GM23338 (cell line): ENCODE results near the gene SBF2. TPM values are rescaled to one million over a fixed set of nuclear protein-coding genes. Genes with fewer than 3 reads are reported as not detected.

Experiments
- ATAC-seq: fragments of 200-7000 bp; cut with Tn5 transposase; 3 replicates; pipeline ENCODE4 v1.9.1; 2020
- DNase-seq: peaks from one replicate; pipeline ENCODE4 v3.0.0-alpha.2; 2015; ENCODE audit warnings: low spot score
- H2AFZ ChIP-seq: fragments of 200-600 bp; sonication (generic); 2 replicates; pipeline ENCODE4 v1.8.0; 2016; ENCODE audit warnings: antibody characterized with exemption, mild to moderate bottlenecking, moderate library complexity
- H3F3A ChIP-seq: fragments of 200-600 bp; sonication (generic); replicated peaks from 2 replicates; pipeline ENCODE4 v1.8.0; 2017; ENCODE audit warnings: antibody characterized with exemption, mixed run types, low read depth
- H3K27ac ChIP-seq: fragments of 200-600 bp; sonication (generic); 2 replicates; pipeline ENCODE4 v1.6.1; 2016; ENCODE audit warnings: low read depth
- H3K27me3 ChIP-seq: fragments of 200-600 bp; sonication (generic); 2 replicates; pipeline ENCODE4 v1.8.0; 2016; ENCODE audit warnings: mild to moderate bottlenecking, mixed run types, moderate library complexity; ENCODE audit not compliant: insufficient read depth
- H3K36me3 ChIP-seq: fragments of 200-600 bp; sonication (generic); 2 replicates; pipeline ENCODE4 v1.8.0; 2016; ENCODE audit warnings: mild to moderate bottlenecking; ENCODE audit not compliant: insufficient read depth
- H3K4me1 ChIP-seq: fragments of 200-600 bp; sonication (generic); 2 replicates; pipeline ENCODE4 v1.8.0; 2016; ENCODE audit warnings: mild to moderate bottlenecking, moderate library complexity; ENCODE audit not compliant: insufficient read depth
- H3K4me2 ChIP-seq: fragments of 200-600 bp; sonication (generic); 2 replicates; pipeline ENCODE4 v1.7.1; 2017; ENCODE audit warnings: mixed run types
- H3K4me3 ChIP-seq: fragments of 200-600 bp; sonication (generic); 2 replicates; pipeline ENCODE4 v1.6.1; 2016; ENCODE audit warnings: mixed run types
- H3K79me2 ChIP-seq: fragments of 200-600 bp; sonication (generic); replicated peaks from 2 replicates; pipeline ENCODE4 v1.8.0; 2017; ENCODE audit warnings: mild to moderate bottlenecking; ENCODE audit not compliant: insufficient read depth
- H3K9me2 ChIP-seq: fragments of 200-600 bp; sonication (generic); 2 replicates; pipeline ENCODE4 v1.8.0; 2017; ENCODE audit not compliant: insufficient read depth
- H4K20me1 ChIP-seq: fragments of 200-600 bp; sonication (generic); replicated peaks from 2 replicates; pipeline ENCODE4 v1.8.0; 2017; ENCODE audit warnings: mild to moderate bottlenecking; ENCODE audit not compliant: insufficient read depth
- H3K27ac Mint-ChIP-seq: 2 replicates; pipeline ENCODE4 v1.8.0; 2020; ENCODE audit warnings: inconsistent platforms, mild to moderate bottlenecking, moderate library complexity, mixed read lengths
- H3K27me3 Mint-ChIP-seq: 3 replicates; pipeline ENCODE4 v1.8.0; 2022; ENCODE audit warnings: low read depth, mild to moderate bottlenecking, moderate library complexity, mixed read lengths, inconsistent platforms; ENCODE audit not compliant: insufficient read depth, poor library complexity
- H3K36me3 Mint-ChIP-seq: 3 replicates; pipeline ENCODE4 v1.8.0; 2021; ENCODE audit warnings: low read depth, mild to moderate bottlenecking, inconsistent platforms, moderate library complexity, mixed read lengths
- H3K4me1 Mint-ChIP-seq: 3 replicates; pipeline ENCODE4 v1.8.0; 2020; ENCODE audit warnings: mild to moderate bottlenecking, inconsistent platforms, mixed read lengths
- H3K4me3 Mint-ChIP-seq: 3 replicates; pipeline ENCODE4 v1.8.0; 2021; ENCODE audit warnings: moderate library complexity, mild to moderate bottlenecking, inconsistent platforms, mixed read lengths
- H3K9me3 Mint-ChIP-seq: 3 replicates; pipeline ENCODE4 v1.8.0; 2020; ENCODE audit warnings: moderate library complexity, mild to moderate bottlenecking, inconsistent platforms, mixed read lengths
- CREB1 ChIP-seq: fragments of 250-450 bp; sonication (Bioruptor Pico); IDR thresholded peaks from 2 replicates; pipeline ENCODE4 v1.5.0; 2020; ENCODE audit warnings: low read depth, mild to moderate bottlenecking, moderate library complexity
- CTCF ChIP-seq, 2 experiments: fragments of 200-600 bp in 1 of 2; sonication (generic) in 1 of 2; conservative IDR thresholded peaks; 2 replicates each; pipeline versions ENCODE4 v1.5.1 to v1.6.1; 2016 to 2017; ENCODE audit warnings: antibody characterized with exemption in 2 of 2, low read depth in 2 of 2, mild to moderate bottlenecking in 2 of 2, moderate library complexity in 1 of 2
- ETS1 ChIP-seq: IDR thresholded peaks from 2 replicates; pipeline ENCODE4 v1.6.1; 2016; ENCODE audit warnings: antibody characterized with exemption
- EZH2 ChIP-seq: fragments of 200-600 bp; sonication (generic); IDR thresholded peaks from one replicate; pipeline ENCODE4 v1.8.0; 2017; ENCODE audit warnings: antibody characterized with exemption, mild to moderate bottlenecking, low read depth; ENCODE audit not compliant: unreplicated experiment
- EZH2phosphoT487 ChIP-seq: fragments of 200-600 bp; sonication (generic); IDR thresholded peaks from one replicate; pipeline ENCODE4 v1.8.1; 2018; ENCODE audit warnings: antibody characterized with exemption; ENCODE audit not compliant: unreplicated experiment
- JUNB ChIP-seq: IDR thresholded peaks from one replicate; pipeline ENCODE4 v1.6.1; 2016; ENCODE audit warnings: antibody characterized with exemption; ENCODE audit not compliant: unreplicated experiment
- NANOG ChIP-seq: IDR thresholded peaks from 2 replicates; pipeline ENCODE4 v1.6.1; 2016; ENCODE audit warnings: antibody characterized with exemption, borderline replicate concordance
- POLR2AphosphoS5 ChIP-seq: IDR thresholded peaks from 2 replicates; pipeline ENCODE4 v1.6.1; 2016; ENCODE audit warnings: antibody characterized with exemption, low read depth
- REST ChIP-seq: IDR thresholded peaks from one replicate; pipeline ENCODE4 v1.6.1; 2018; ENCODE audit warnings: antibody characterized with exemption; ENCODE audit not compliant: unreplicated experiment
- STAT1 ChIP-seq: IDR thresholded peaks from one replicate; pipeline ENCODE4 v1.6.1; 2016; ENCODE audit warnings: antibody characterized with exemption; ENCODE audit not compliant: unreplicated experiment
- ZNF114 ChIP-seq: fragments of 250-450 bp; sonication (Bioruptor Pico); IDR thresholded peaks from 2 replicates; pipeline ENCODE4 v1.5.0; 2020; ENCODE audit warnings: mild to moderate bottlenecking, moderate library complexity
- ZNF331 ChIP-seq: fragments of 250-450 bp; sonication (Bioruptor Pico); IDR thresholded peaks from 2 replicates; pipeline ENCODE4 v1.5.0; 2020; ENCODE audit warnings: low read depth, mild to moderate bottlenecking, moderate library complexity
- ZNF462 ChIP-seq: fragments of 250-450 bp; sonication (Bioruptor Pico); IDR thresholded peaks from 2 replicates; pipeline ENCODE4 v1.5.0; 2020; ENCODE audit warnings: mild to moderate bottlenecking, moderate library complexity
- polyA plus RNA-seq: library from polyadenylated mRNA; unstranded; fragments of >200 nt; fragmentation: Nextera tagmentation; extraction: Ambion mirVana; gene quantifications from 2 replicates; pipeline ENCODE4 v1.2.1, GENCODE V29; 2016
- total RNA-seq: library from RNA; depleted of rRNA; stranded (reverse); fragments of >200 nt; shearing (Covaris generic); gene quantifications from 2 replicates; pipeline ENCODE4 v1.2.3, GENCODE V29; 2014

SBF2 gene
- total and polyA plus RNA-seq, 2 experiments from 2014 or later, result 25.6 to 53.5 TPM

GRCh38 chr11:9825895-9826294 is 468.1 kb downstream of the SBF2 start:
- TF ChIP-seq ETS1 (no peak), EZH2 (no peak), ZNF462 (CRISPR knock-in tag) (no peak), CREB1 (CRISPR knock-in tag) (no peak), ZNF331 (CRISPR knock-in tag) (no peak), CTCF (conservative IDR thresholded peaks at IDR 0.05; ENCODE audit: low read depth in 2 of 2) (no peak), POLR2AphosphoS5 (no peak), NANOG (no peak), ZNF114 (CRISPR knock-in tag) (no peak), EZH2phosphoT487 (no peak), STAT1 (no peak), JUNB (no peak), REST (no peak)
- Mint-ChIP-seq H3K27me3 (no peaks in the 10 kb centered on the region), H3K36me3 (no peaks in the 10 kb centered on the region), H3K27ac (no peak overlapping the region; the same call in 1 of the 2 replicates), H3K4me1 (peaks cover 16% of the 10 kb centered on the region), H3K4me3 (no peak overlapping the region), H3K9me3 (no peaks in the 10 kb centered on the region)
- H3K79me2 ChIP-seq, result no peaks in the 10 kb centered on the region
- no peaks in the 10 kb centered on the region for H3F3A ChIP-seq
- H4K20me1 ChIP-seq, result no peaks in the 10 kb centered on the region
- no peak overlapping the region for H3K27ac ChIP-seq
- H3K27me3 ChIP-seq, result no peaks in the 10 kb centered on the region
- peaks cover 15% of the 10 kb centered on the region for H3K4me1 ChIP-seq
- H3K9me2 ChIP-seq, result no peaks in the 10 kb centered on the region
- ATAC-seq (no peak), DNase-seq (no peak)
- H3K4me2 ChIP-seq, result no peak overlapping the region
- no peak overlapping the region for H2AFZ ChIP-seq
- no peak overlapping the region for H3K4me3 ChIP-seq
- H3K36me3 ChIP-seq, result no peaks in the 10 kb centered on the region
